ENCODE data around the gene UNC13A. TPM values are rescaled to one million over a fixed set of nuclear protein-coding genes. Genes with fewer than 3 reads are reported as not detected.
A peak's percentile ranks its signal among the peaks of the same experiment; 100 is the strongest.

UNC13A gene
- total RNA-seq, 4 donors from 2014 or later = 0.21 to 0.78 (median 0.41) TPM

DNA sequence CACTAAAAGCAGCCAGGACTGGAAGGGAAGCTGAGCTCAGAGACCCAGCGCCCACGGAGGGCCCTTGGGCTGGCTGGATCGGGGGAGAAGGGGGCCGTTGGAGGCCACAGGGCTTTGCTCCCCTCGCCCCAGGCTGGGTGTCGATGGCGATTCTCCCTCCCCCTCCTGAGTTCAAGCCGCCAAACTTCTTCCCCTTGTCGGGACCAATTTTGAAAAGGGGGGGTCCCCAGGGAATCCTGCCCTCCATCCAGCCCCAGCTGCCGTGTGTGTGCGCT is 71.5 kb downstream of the UNC13A start:
- Histone ChIP-seq H3K27ac (no peak overlapping the region), H3K4me3 (peak overlapping the region in 1 of 4 donors; percentile 8), H3K36me3 (no peaks in the 10 kb centered on the region), H3K27me3 (peaks cover 0 to 45% of the 10 kb centered on the region in 2 donors), H3K9me3 (peaks cover 0 to 7% (median 0%) of the 10 kb centered on the region in 4 donors), H3K4me1 (peaks cover 0 to 6% (median 2%) of the 10 kb centered on the region in 4 donors)
- TF ChIP-seq EP300 (IDR thresholded peaks at IDR 0.05) = no peak
- DNase-seq (ENCODE audit: low spot score in 2 of 2) = no peak
- WGBS, 2 donors = 12 to 14% methylated on average over 11 of the region's 11 CpGs

DNA sequence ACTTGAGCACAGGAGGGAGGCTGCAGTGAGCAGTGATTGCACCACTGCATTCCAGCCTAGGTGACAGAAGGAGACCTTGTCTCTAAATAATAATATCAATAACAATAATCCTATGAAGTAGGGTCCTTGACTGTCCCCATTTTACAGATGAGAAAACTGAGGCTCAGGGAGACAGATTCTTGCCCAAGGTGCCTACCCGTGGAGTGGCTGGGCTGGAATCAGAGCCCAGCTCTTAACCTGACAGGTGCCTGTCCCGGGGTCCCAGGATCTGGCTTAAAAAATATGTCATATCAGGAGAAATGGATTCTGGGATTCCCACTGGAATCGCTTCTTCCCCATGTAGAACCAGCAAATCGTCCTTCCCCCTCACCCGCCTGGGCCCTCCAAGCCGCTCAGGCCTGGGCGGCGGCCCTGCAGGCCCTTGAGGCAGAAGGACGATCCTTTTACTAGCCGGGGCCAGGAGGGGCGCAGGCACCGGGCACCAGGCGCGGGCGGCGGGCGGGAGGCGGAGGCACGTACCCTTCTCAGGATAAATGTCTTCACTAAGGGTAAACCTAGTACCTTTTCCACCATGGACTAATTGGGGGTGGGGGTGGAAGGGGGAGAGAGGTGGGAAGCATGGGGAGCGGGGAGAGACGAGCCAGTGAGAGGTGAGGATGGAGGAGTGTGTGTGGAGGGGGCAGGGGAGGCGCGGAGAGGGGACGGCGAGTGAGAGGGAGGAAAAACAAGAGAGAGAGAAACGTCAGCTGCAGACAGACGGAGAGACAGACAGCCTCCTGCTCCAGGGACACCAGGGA is 72.1 kb downstream of the UNC13A start:
- 32% methylated on average over 25 to 27 of the region's 27 CpGs for WGBS, 2 donors
- Histone ChIP-seq H3K4me1 (peaks cover 0 to 6% (median 2%) of the 10 kb centered on the region in 4 donors), H3K9me3 (peaks cover 0 to 2% (median 0%) of the 10 kb centered on the region in 4 donors), H3K27me3 (peaks cover 0 to 45% of the 10 kb centered on the region in 2 donors), H3K27ac (no peak overlapping the region), H3K36me3 (no peaks in the 10 kb centered on the region), H3K4me3 (peak overlapping the region in 1 of 4 donors; percentile 8)
- no peak for DNase-seq (ENCODE audit: low spot score in 2 of 2)
- TF ChIP-seq POLR2A (IDR thresholded peaks at IDR 0.05) = no peak
- TF ChIP-seq, protein P1, sequence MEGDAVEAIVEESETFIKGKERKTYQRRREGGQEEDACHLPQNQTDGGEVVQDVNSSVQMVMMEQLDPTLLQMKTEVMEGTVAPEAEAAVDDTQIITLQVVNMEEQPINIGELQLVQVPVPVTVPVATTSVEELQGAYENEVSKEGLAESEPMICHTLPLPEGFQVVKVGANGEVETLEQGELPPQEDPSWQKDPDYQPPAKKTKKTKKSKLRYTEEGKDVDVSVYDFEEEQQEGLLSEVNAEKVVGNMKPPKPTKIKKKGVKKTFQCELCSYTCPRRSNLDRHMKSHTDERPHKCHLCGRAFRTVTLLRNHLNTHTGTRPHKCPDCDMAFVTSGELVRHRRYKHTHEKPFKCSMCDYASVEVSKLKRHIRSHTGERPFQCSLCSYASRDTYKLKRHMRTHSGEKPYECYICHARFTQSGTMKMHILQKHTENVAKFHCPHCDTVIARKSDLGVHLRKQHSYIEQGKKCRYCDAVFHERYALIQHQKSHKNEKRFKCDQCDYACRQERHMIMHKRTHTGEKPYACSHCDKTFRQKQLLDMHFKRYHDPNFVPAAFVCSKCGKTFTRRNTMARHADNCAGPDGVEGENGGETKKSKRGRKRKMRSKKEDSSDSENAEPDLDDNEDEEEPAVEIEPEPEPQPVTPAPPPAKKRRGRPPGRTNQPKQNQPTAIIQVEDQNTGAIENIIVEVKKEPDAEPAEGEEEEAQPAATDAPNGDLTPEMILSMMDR (IDR thresholded peaks at IDR 0.05) = no peak
- no peak for TF ChIP-seq EP300 (IDR thresholded peaks at IDR 0.05)

DNA sequence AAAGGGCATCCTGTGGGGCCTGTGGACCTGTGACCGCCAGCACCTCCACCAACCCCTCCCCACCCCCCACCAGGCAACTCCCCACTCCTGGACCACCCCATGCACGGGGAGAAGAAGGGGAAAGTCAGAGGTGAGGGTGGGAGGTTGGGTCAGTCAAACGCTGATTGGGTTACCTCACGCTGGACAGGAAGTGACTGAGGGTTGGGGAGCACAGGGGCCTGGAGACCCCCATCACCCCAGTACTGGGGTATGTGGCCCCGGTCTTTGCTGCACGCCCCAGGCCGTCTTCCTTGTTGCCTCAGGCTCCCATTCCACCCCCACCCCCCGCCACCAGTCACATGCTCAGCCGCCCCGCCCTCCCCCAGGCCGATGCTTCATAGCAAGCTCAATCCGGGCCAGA is 73.7 kb downstream of the UNC13A start:
- H3K27me3 ChIP-seq = peaks cover 0 to 39% of the 10 kb centered on the region in 2 donors
- WGBS, 2 donors = 73 to 77% methylated on average over 4 to 12 of the region's 12 CpGs
- TF ChIP-seq, protein P1 (IDR thresholded peaks at IDR 0.05) = no peak
- TF ChIP-seq EP300 (IDR thresholded peaks at IDR 0.05) (no peak), POLR2A (IDR thresholded peaks at IDR 0.05) (no peak)
- peaks cover 0 to 6% (median 2%) of the 10 kb centered on the region in 4 donors for H3K4me1 ChIP-seq
- H3K9me3 ChIP-seq = no peaks in the 10 kb centered on the region
- no peak for DNase-seq (ENCODE audit: low spot score in 2 of 2)
- no peak overlapping the region for H3K27ac ChIP-seq
- H3K36me3 ChIP-seq = no peaks in the 10 kb centered on the region
- no peak overlapping the region for H3K4me3 ChIP-seq

DNA sequence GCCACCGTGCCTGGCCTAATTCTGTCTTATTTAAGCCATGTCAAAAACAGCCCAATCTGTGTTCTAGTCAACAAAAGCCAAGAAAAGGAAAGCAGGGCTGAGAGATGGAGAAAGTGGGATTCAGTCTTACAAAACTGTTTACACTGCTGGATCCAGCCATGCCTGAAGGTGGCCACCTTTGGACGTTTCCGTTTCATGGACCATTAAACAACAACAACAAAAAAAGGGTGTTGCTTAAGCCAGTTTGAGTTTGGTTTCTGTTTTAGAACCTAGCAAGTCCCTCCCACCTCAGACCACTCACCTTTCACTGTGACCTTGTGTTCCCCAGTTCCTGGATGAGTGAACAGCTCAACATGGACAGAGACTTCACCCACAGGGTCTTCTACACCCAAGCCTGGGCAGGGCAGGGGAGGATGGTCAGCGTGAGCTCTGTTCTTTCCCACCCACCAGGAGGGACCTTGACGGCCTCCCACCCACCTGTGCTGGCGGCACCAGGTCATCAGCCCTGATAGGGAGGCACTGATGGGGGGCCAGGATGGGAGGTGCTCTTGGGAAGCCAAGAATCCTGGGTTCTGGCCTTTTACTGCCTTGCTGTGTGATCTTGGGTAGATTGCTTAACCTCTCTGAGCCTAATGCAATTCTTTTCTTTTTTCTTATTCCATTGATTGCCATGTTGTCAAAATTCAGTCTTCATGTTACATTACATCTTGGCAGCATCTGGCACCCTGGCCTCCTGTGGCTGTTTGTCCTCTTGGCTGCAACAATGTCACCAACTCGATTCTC is 76.5 kb downstream of the UNC13A start:
- H3K27me3 ChIP-seq = peaks cover 0 to 32% of the 10 kb centered on the region in 2 donors
- H3K36me3 ChIP-seq = no peaks in the 10 kb centered on the region
- H3K9me3 ChIP-seq = no peaks in the 10 kb centered on the region
- H3K27ac ChIP-seq = no peak overlapping the region
- peaks cover 0 to 8% (median 3%) of the 10 kb centered on the region in 4 donors for H3K4me1 ChIP-seq
- H3K4me3 ChIP-seq = no peak overlapping the region
- whole genome bisulfite sequencing, 2 donors = 81 to 82% methylated on average over 6 to 7 of the region's 7 CpGs
- TF ChIP-seq EP300 (IDR thresholded peaks at IDR 0.05) = no peak
- TF ChIP-seq, protein P1 (IDR thresholded peaks at IDR 0.05) = no peak
- no peak for TF ChIP-seq POLR2A (IDR thresholded peaks at IDR 0.05)
- DNase-seq (ENCODE audit: low spot score in 2 of 2) = no peak

DNA sequence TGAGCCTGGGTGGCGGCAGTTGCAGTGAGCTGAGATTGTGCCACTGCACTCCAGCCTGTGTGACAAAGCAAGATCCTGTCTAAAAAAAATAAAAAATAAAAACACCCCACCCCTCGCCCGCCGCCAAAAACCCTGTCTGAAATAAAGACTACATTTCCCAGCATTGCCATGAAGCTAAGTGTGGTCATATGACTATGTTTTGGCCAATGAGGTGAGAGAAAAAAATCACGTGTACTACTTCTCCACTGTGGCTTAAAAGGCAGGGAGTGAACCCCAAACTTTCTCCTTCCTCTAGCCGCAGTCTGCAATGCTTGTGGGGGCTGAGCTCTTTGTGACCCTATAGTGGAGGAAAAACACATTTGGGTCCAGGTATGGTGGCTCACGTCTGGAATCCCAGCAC is 77.8 kb downstream of the UNC13A start:
- H3K9me3 ChIP-seq = no peaks in the 10 kb centered on the region
- H3K27me3 ChIP-seq = peaks cover 0 to 32% of the 10 kb centered on the region in 2 donors
- no peak overlapping the region for H3K27ac ChIP-seq
- no peak overlapping the region for H3K4me3 ChIP-seq
- H3K4me1 ChIP-seq = peaks cover 0 to 15% (median 9%) of the 10 kb centered on the region in 4 donors
- H3K36me3 ChIP-seq = no peaks in the 10 kb centered on the region
- no peak for DNase-seq (ENCODE audit: low spot score in 2 of 2)
- WGBS, 2 donors = 62 to 65% methylated on average over 7 of the region's 7 CpGs
- TF ChIP-seq, protein P1 (IDR thresholded peaks at IDR 0.05) = no peak
- TF ChIP-seq POLR2A (IDR thresholded peaks at IDR 0.05) = no peak
- no peak for TF ChIP-seq EP300 (IDR thresholded peaks at IDR 0.05)

Data from tibial nerve (tissue), 4 donors.